Endodermal cell (in vitro differentiated cells): ENCODE results near the gene LCN1. TPM values are rescaled to one million over a fixed set of nuclear protein-coding genes. Genes with fewer than 3 reads are reported as not detected.
"Not testable (repeated sequence)": the region's sequence is repeated elsewhere in the genome, so short reads cannot be mapped to it uniquely, and the experiment has no call there.

Experiments used
- DNase-seq: peaks from one replicate; pipeline ENCODE4 v3.0.0-alpha.2; 2017
- H3K27ac ChIP-seq: 2 replicates; pipeline ENCODE4 v1.5.1; 2013; ENCODE audit warnings: mild to moderate bottlenecking, low read depth, low read length, moderate library complexity
- H3K27me3 ChIP-seq: 2 replicates; pipeline ENCODE4 v1.6.1; 2013; ENCODE audit warnings: mild to moderate bottlenecking, low read length, moderate library complexity; ENCODE audit not compliant: insufficient read depth, control insufficient read depth, poor library complexity, severe bottlenecking
- H3K36me3 ChIP-seq: 2 replicates; pipeline ENCODE4 v1.7.0; 2013; ENCODE audit warnings: mild to moderate bottlenecking, low read length, moderate library complexity; ENCODE audit not compliant: control insufficient read depth, insufficient read depth
- H3K4me1 ChIP-seq: one replicate; pipeline ENCODE4 v1.7.0; 2013; ENCODE audit warnings: low read length; ENCODE audit not compliant: control insufficient read depth, insufficient read depth
- H3K4me3 ChIP-seq: 2 replicates; pipeline ENCODE4 v1.5.1; 2013; ENCODE audit warnings: mild to moderate bottlenecking, low read length, moderate library complexity
- H3K9ac ChIP-seq: 2 replicates; pipeline ENCODE4 v1.6.1; 2013; ENCODE audit warnings: mild to moderate bottlenecking, low read length, moderate library complexity; ENCODE audit not compliant: poor library complexity, severe bottlenecking; ENCODE audit errors: extremely low read depth
- H3K9me3 ChIP-seq: 2 replicates; pipeline ENCODE4 v1.6.1; 2013; ENCODE audit warnings: mild to moderate bottlenecking, low read length, moderate library complexity; ENCODE audit not compliant: control insufficient read depth
- H3K27ac Mint-ChIP-seq: 2 replicates; pipeline ENCODE4 v1.8.0; 2020; ENCODE audit warnings: mixed read lengths
- H3K27me3 Mint-ChIP-seq: 2 replicates; pipeline ENCODE4 v1.8.0; 2021; ENCODE audit warnings: mild to moderate bottlenecking, mixed read lengths; ENCODE audit not compliant: insufficient read depth
- H3K36me3 Mint-ChIP-seq: 2 replicates; pipeline ENCODE4 v1.8.0; 2020; ENCODE audit warnings: low read depth, mixed read lengths
- H3K4me1 Mint-ChIP-seq: 2 replicates; pipeline ENCODE4 v1.8.0; 2020; ENCODE audit warnings: mixed read lengths
- H3K4me3 Mint-ChIP-seq: 2 replicates; pipeline ENCODE4 v1.8.0; 2020; ENCODE audit warnings: mild to moderate bottlenecking, moderate library complexity, mixed read lengths
- H3K9me3 Mint-ChIP-seq: 2 replicates; pipeline ENCODE4 v1.8.0; 2020; ENCODE audit warnings: mild to moderate bottlenecking, mixed read lengths
- CTCF ChIP-seq: fragments of 200-600 bp; sonication (generic); conservative IDR thresholded peaks from 2 replicates; pipeline ENCODE4 v1.5.0; 2021; ENCODE audit warnings: antibody characterized with exemption, mild to moderate bottlenecking
- WGBS, 2 experiments: methylation state at CpG; one replicate each; pipeline versions ENCODE4 v1.1.5 to v1.1.7; 2013; ENCODE audit warnings: missing lambda C conversion rate in 2 of 2, mixed read lengths in 1 of 2; ENCODE audit not compliant: insufficient coverage in 1 of 2, insufficient read length in 1 of 2; 5-methylcytosine and 5-hydroxymethylcytosine counted together
- total RNA-seq, 2 donors: library from RNA; stranded (reverse); fragmentation: NEBNext Ultra II Directional in 1 of 2; extraction: Animal tissue kit (Norgen Biotek cat#: 25700) in 1 of 2; gene quantifications; 2 replicates in 1 of 2; 3 replicates in 1 of 2; pipeline ENCODE4 v1.2.1, GENCODE V29; 2021

LCN1 gene
- total RNA-seq, 2 donors from 2014 or later, result not detected

GRCh38 chr9:135526730-135527571 lies 5.7 kb downstream of the LCN1 start:
- TF ChIP-seq CTCF, result peak; percentile 17
- H3K27me3 Mint-ChIP-seq, result no peaks in the 10 kb centered on the region
- H3K27me3 ChIP-seq, result no peaks in the 10 kb centered on the region
- H3K27ac ChIP-seq, result no peak overlapping the region
- no peaks in the 10 kb centered on the region for H3K9me3 Mint-ChIP-seq
- no peak overlapping the region for H3K4me3 Mint-ChIP-seq
- peak; percentile 64 for DNase-seq
- H3K4me1 Mint-ChIP-seq, result peaks cover 5% of the 10 kb centered on the region
- no peak overlapping the region for H3K9ac ChIP-seq
- no peaks in the 10 kb centered on the region for H3K9me3 ChIP-seq
- no peaks in the 10 kb centered on the region for H3K36me3 Mint-ChIP-seq
- WGBS, 2 experiments, result 84 to 89% methylated on average over 17 to 30 of the region's 30 CpGs
- H3K4me1 ChIP-seq, result no peaks in the 10 kb centered on the region
- no peak overlapping the region for H3K27ac Mint-ChIP-seq
- H3K4me3 ChIP-seq, result no peak overlapping the region
- H3K36me3 ChIP-seq, result no peaks in the 10 kb centered on the region

- H3K9me3 Mint-ChIP-seq, H3K9me3 ChIP-seq, H3K9ac ChIP-seq, H3K4me1 ChIP-seq, H3K36me3 ChIP-seq, H3K27ac ChIP-seq, H3K27ac Mint-ChIP-seq, H3K4me3 ChIP-seq, H3K27me3 ChIP-seq, H3K4me1 Mint-ChIP-seq, H3K4me3 Mint-ChIP-seq, DNase-seq, H3K27me3 Mint-ChIP-seq, H3K36me3 Mint-ChIP-seq: not testable (repeated sequence)
- 90 to 95% methylated on average over 7 to 10 of the region's 10 CpGs for WGBS, 2 experiments
Observed at GRCh38 chr9:135528842-135529435, 7.7 kb downstream of the LCN1 start.

- H3K4me1 ChIP-seq, result no peaks in the 10 kb centered on the region
- no peaks in the 10 kb centered on the region for H3K36me3 ChIP-seq
- Mint-ChIP-seq H3K27me3 (no peaks in the 10 kb centered on the region), H3K4me3 (no peak overlapping the region), H3K36me3 (no peaks in the 10 kb centered on the region), H3K9me3 (no peaks in the 10 kb centered on the region), H3K4me1 (peaks cover 5% of the 10 kb centered on the region), H3K27ac (no peak overlapping the region)
- no peak overlapping the region for H3K27ac ChIP-seq
- H3K9ac ChIP-seq, result no peak overlapping the region
- no peak for TF ChIP-seq CTCF
- H3K9me3 ChIP-seq, result no peaks in the 10 kb centered on the region
- WGBS, 2 experiments, result 85 to 92% methylated on average over 5 of the region's 5 CpGs
- DNase-seq, result peak; percentile 22
- no peaks in the 10 kb centered on the region for H3K27me3 ChIP-seq
- H3K4me3 ChIP-seq, result no peak overlapping the region
Observed at GRCh38 chr9:135530146-135530545, 8.9 kb downstream of the LCN1 start.
